Putamen (tissue), 1 donor: Measurements from ENCODE around the gene ERN1.

ENCODE experiments used
- DNase-seq: peaks from one replicate; pipeline ENCODE4 v3.0.0-alpha.2; 2016; ENCODE audit warnings: low spot score

The ERN1 gene

GRCh38 chr17:64157669-64158180 is 27.8 kb upstream of the ERN1 start:
- DNase-seq = no peak

DNA sequence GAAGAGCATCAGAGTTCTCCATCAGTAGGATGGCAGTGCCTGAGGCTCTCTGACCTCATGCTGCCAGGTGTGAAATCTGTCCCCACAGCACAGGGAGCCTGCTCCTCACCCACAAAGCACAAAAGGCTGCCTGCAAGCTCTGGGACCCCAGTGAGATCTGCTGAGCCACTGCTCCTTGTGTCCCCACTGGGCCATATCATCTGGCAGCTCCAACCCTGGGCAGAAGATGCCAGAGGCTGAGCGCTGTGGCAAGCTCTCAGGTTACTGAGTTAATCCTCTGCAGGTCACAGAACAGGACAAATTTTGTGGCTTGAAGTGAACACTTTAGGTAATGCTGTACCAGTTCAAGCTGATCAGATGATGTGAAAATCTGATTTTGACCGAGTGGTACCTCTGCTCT is 26.7 kb upstream of the ERN1 start:
- DNase-seq = no peak

DNA sequence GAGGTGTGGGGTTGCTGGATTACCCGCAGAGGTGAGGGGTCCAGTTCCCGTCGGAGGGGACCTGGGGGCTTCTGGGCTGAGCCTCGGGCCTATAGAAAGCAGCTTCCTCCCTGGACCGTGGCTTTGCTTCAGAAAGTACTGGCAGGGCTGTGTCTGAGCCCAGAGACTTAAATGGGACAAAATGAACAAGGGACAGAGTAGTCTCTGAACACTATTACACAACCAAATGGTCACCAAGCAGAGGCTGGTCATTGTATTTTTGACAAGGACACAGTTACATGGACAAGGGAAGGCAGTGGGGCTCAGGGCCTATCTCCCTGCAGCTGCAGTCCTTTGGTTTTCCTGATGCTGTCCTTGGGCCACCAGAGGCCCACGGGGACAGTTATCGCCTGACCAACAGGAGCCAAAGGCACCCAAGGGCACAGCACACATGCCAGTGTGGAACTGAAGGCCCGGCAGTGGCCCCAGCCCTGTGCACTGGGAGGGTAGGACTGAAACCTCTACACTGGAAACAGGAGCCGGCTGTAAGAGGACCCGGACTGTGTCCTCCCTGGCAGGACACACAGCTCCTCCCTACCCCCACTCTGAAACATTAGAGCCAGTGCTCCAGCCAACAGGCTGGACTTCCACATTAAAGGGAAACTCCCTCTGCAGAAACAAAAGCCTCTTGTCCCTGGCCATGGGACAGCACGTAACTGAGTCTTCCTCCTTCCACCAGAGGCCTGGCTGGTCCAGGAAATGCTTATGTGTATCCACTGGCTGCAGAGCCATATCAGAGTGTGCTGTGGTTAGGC is 26.0 kb upstream of the ERN1 start:
- DNase-seq = peak; percentile 95

- DNase-seq = no peak
Measured at GRCh38 chr17:64155129-64155528, 25.2 kb upstream of the ERN1 start.

DNA sequence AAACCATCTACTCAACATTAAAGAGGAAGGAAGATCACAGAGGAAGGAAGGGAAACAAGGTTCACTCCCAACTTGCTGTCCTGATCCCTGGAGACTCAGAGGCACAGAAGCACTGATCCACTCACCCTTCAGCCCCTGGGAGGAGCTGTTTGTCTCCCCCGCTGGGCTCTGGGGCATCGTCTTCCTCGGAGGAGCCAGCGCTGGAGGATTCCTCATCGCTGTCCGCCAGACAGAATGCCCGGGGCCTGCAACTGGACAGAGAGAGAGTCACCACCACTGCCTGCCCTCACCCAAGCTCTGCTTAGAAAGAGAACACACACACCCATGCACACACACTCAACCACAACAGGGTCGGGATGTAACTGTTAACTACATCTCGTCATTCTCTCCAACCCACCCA is 24.8 kb upstream of the ERN1 start:
- DNase-seq = peak; percentile 47

DNA sequence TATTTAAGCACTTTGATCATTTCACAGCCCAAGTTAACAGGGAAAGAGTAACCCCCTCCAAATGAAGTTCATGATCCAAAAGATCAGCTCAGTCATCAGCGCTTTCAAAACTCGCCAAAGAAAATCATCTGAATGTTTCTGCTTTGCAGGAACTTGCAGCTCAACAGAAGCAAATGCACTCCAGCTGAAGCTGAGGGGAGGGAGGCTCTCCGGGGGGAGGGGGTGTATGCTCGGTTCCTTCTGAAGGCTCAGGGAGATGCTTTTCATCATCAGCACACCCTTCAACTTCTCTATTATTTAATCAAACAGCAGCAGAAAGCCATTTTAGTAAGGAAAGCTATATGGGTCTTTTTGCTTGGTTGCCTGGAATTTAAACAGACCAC is 24.4 kb upstream of the ERN1 start:
- no peak for DNase-seq

DNA sequence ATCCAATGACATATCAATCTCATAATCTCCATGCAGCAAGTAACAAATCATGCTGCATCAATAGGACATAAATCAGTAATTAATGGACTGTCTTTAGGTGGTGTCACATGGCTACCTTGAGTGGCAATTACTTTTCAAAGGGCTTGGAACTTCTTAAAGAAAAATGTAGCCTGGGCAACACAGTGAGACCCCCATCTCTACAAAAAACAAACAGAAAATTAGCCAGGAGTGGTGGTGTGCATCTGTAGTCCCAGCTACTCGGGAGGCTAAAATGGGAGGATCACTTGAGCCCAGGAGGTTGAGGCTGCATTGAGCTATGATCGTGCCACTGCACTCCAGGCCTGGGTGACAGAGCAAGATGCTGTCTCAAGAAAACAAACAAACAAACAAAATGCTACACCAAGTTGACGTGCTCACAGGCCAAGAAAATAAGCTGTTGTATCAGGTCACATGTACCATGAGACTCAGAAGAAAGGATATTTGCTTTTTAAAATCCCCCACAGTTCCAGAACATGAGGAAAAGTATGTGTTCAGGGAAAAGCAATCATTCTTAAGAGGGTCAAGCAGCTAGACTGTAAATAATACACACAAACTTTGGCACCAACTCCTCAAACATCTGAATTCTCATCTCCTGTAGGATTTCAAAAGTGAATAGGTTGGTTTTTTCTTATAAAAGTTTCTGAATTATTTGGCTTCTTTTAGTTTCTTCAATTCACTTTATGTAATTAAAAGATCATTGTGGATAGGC is 23.8 kb upstream of the ERN1 start:
- DNase-seq = no peak

- no peak for DNase-seq
Measured at GRCh38 chr17:64152428-64153125, 22.6 kb upstream of the ERN1 start.

GRCh38 chr17:64151016-64151368 is 21.0 kb upstream of the ERN1 start:
- DNase-seq = no peak

- no peak for DNase-seq
Measured at GRCh38 chr17:64150237-64151015, 20.5 kb upstream of the ERN1 start.

- DNase-seq = no peak
Measured at GRCh38 chr17:64149196-64149595, 19.3 kb upstream of the ERN1 start.

- no peak for DNase-seq
Measured at GRCh38 chr17:64148699-64149098, 18.8 kb upstream of the ERN1 start.

DNA sequence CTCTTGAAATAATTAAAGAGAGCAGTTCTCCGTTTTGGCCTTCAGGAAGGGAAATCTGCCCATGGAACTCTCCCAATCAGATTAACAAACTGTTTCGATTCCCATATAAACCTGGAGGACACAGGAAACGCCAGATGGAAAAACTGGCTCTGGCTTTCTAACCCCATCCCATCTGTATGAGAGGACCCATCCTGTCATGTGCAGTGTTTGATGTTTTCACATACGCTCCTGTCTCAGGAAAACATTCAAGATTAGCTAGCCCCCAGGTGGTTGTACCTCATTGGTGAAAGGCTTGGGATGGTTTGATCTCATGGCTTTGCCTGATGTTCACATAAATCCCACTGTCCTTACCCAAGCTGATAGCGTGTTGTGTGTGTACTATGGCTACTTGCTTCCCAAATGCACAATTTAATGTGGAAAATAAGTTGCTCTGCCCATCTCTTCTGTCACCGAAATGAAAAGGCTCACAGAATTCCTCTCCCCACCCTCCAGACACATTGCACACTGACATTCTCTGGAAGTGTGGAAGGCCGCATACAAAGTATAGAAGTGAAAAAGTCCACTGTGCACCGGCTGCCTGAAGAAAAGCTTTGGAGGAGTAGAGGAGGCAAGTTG is 18.2 kb upstream of the ERN1 start:
- no peak for DNase-seq

DNA sequence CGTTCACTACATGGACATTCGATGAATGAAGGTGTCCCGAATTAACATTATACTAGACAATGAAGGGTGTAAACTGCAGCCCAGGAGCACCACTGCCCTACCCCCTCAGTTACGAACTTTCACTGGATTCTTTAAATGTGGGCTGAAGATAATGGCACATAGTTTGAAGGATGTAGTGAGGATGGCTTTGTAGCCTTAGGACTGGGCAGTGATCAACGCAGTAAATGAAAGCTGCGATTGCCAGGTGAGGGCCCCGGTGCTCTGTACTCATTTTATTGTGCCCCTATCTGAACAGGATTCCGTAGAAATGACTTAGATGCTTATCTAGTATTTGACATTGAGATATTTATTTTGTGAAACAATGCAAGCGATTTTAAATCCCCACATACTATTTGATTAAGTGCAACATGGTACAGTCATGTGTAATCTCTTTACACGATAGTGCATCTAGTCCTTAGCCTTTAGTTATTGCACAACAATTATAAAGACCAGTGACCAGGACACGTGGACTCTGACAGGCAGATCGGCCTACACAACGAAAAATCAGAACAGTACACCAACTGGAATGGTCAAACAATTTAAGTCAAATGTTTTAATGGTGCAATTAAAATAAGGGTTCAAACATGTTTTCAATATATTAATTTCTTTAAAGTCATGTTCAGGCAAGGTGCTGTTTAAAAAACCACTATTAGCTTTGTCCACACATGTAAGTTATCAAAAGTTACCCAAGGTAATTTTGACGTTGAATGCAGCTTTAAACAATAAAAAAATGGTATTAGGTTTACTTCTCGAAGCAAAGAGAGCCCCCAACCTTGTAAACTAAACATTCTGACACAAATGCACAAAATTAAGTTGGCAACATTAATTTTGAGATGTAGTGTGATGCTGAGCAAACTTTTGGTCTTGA is 17.4 kb upstream of the ERN1 start:
- DNase-seq = no peak

GRCh38 chr17:64146418-64147109 is 16.6 kb upstream of the ERN1 start:
- DNase-seq = peak; percentile 57

DNA sequence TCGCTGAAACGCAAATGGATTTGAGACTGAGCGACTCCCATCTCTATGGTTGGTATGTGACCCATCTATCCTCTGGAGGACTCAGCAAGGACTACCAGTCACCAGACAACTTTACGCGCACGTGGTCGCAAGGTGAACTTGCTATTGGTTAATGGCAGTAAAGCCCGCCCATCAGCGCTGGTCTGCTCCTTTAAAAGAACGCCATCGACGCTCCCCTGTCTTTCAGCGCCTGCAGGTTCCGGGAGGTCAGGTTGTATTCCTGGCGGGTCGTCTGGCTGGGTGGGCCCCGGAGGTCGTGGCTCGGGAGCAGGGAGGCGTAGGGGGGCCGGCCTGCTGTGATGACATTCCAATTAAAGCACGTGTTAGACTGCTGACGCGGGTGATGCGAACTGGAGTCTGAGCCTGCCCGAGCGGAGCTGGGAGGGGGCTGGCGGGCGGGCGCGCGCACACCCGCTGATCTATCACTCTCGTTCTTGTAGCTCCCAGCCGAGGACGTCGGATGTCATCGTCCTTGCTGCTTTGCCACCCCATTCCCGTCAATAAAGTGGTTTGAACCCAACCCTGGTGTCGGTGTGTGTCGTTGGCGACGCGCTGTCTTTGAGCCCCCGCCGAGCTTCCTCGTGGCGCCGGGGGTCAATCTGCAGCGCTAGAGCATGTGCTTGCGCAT is 15.9 kb upstream of the ERN1 start:
- peak; percentile 99 for DNase-seq

- DNase-seq = no peak
Measured at GRCh38 chr17:64145375-64145750, 15.4 kb upstream of the ERN1 start.

DNA sequence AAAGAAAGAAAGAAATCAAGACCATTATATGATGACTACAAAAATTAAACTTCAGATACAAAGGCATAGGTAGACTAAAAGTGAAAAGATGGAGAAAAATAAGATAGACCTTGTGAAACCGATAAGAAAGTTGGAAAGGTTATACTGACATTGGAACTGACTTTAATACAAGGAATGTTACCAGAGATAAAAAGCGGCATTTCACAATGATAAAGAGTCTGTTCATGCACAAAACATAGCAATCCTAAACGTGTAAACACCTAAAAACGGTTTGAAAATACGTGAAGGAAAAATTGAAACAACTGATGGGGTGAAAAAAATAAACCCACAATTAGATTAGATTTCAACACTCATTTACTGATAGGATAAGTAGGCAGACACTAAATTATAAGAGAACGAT is 9.6 kb upstream of the ERN1 start:
- no peak for DNase-seq

GRCh38 chr17:64138441-64138840 is 8.5 kb upstream of the ERN1 start:
- DNase-seq = no peak
